Caco-2 (cell line): ENCODE data around the gene REPS1. TPM values are rescaled to one million over a fixed set of nuclear protein-coding genes. Genes with fewer than 3 reads are reported as not detected.

Source experiments
- BruUV-seq: library from RNA; stranded (reverse); fragments of 400-500 nt; replicated peaks from 2 replicates; lab custom pipeline; 2021; lab: Mats Ljungman, UMichigan
- CTCF ChIA-PET: fragments of 300-600 bp; sonication (Branson Sonifier 250); formaldehyde crosslinking; loops from one replicate; lab custom pipeline; 2022; ENCODE audit warnings: antibody characterized with exemption; lab: Charles Lee
- POLR2A ChIA-PET: fragments of 300-600 bp; sonication (Branson Sonifier 250); formaldehyde crosslinking; loops from one replicate; lab custom pipeline; 2022; ENCODE audit warnings: antibody characterized with exemption; lab: Charles Lee
- DNase-seq, 2 experiments: peaks; one replicate each; pipeline versions ENCODE4 v3.0.0 to v3.0.0-alpha.2; 2020 to 2022
- H3K27me3 ChIP-seq: replicated peaks from 2 replicates; pipeline ENCODE4 v1.6.0; 2011; ENCODE audit warnings: low read length; ENCODE audit not compliant: control insufficient read depth, insufficient read depth
- H3K36me3 ChIP-seq: 2 replicates; pipeline ENCODE4 v1.5.1; 2011; ENCODE audit warnings: low read length; ENCODE audit not compliant: control insufficient read depth, insufficient read depth
- H3K4me1 ChIP-seq: fragments of 250-450 bp; sonication (Bioruptor Pico); 2 replicates; pipeline ENCODE4 v1.5.1; 2020; ENCODE audit warnings: mild to moderate bottlenecking
- H3K4me3 ChIP-seq: 2 replicates; pipeline ENCODE4 v1.5.1; 2011; ENCODE audit warnings: low read depth, mild to moderate bottlenecking, control low read depth, low read length
- H3K9me3 ChIP-seq: fragments of 250-450 bp; sonication (Bioruptor Pico); 2 replicates; pipeline ENCODE4 v1.5.1; 2020; ENCODE audit warnings: mild to moderate bottlenecking, moderate library complexity
- H3K27ac Mint-ChIP-seq: one replicate; pipeline ENCODE4 v1.8.0; 2022; ENCODE audit warnings: mixed read lengths; ENCODE audit not compliant: unreplicated experiment
- H3K27me3 Mint-ChIP-seq: one replicate; pipeline ENCODE4 v1.8.0; 2022; ENCODE audit warnings: mixed read lengths; ENCODE audit not compliant: insufficient read depth, unreplicated experiment
- H3K36me3 Mint-ChIP-seq: one replicate; pipeline ENCODE4 v1.8.0; 2022; ENCODE audit warnings: mild to moderate bottlenecking, mixed read lengths; ENCODE audit not compliant: insufficient read depth, unreplicated experiment
- H3K4me1 Mint-ChIP-seq: one replicate; pipeline ENCODE4 v1.8.0; 2022; ENCODE audit warnings: low read depth, mixed read lengths; ENCODE audit not compliant: unreplicated experiment
- H3K4me3 Mint-ChIP-seq: one replicate; pipeline ENCODE4 v1.8.0; 2022; ENCODE audit warnings: mild to moderate bottlenecking, moderate library complexity, mixed read lengths; ENCODE audit not compliant: unreplicated experiment
- H3K9me3 Mint-ChIP-seq: one replicate; pipeline ENCODE4 v1.8.0; 2022; ENCODE audit warnings: mixed read lengths; ENCODE audit not compliant: unreplicated experiment
- CTCF ChIP-seq, 2 experiments: fragments of 200-600 bp in 1 of 2; IDR thresholded peaks; 1 replicate in 1 of 2; 2 replicates in 1 of 2; pipeline versions ENCODE4 v1.5.1 to v1.8.0; 2011 to 2022; ENCODE audit warnings: antibody characterized with exemption in 1 of 2, control low read depth in 1 of 2, inconsistent platforms in 1 of 2, low read depth in 1 of 2, low read length in 1 of 2, mild to moderate bottlenecking in 1 of 2, moderate library complexity in 1 of 2; ENCODE audit not compliant: insufficient read depth in 1 of 2, severe bottlenecking in 1 of 2, unreplicated experiment in 1 of 2
- intact Hi-C: fragments of 100-400 bp; cut with micrococcal nuclease; formaldehyde crosslinking; loops from one replicate; pipeline ENCODE4 v1.10.0; 2022; ENCODE audit not compliant: unreplicated experiment
- total RNA-seq: library from RNA; stranded (reverse); gene quantifications from 2 replicates; pipeline ENCODE4 v1.2.3, GENCODE V29; 2022

The REPS1 gene
- total RNA-seq, 1 experiment from 2014 or later = 74.1 TPM

GRCh38 chr6:138973466-138974153, 14.4 kb downstream of the REPS1 start:
- Mint-ChIP-seq H3K4me1 (peaks cover 12% of the 10 kb centered on the region), H3K36me3 (peaks cover 5% of the 10 kb centered on the region), H3K27me3 (no peaks in the 10 kb centered on the region), H3K9me3 (no peaks in the 10 kb centered on the region), H3K4me3 (no peak overlapping the region), H3K27ac (no peak overlapping the region)
- H3K4me1 ChIP-seq = peaks cover 3% of the 10 kb centered on the region; the same call in 1 of the 2 replicates
- POLR2A ChIA-PET = no interaction called here
- H3K36me3 ChIP-seq = no peaks in the 10 kb centered on the region
- no peaks in the 10 kb centered on the region for H3K27me3 ChIP-seq
- H3K9me3 ChIP-seq = no peaks in the 10 kb centered on the region
- H3K4me3 ChIP-seq = no peak overlapping the region
- no peak for DNase-seq
- TF ChIP-seq CTCF (IDR thresholded peaks at IDR 0.05; ENCODE audit: insufficient read depth in 1 of 2, low read depth in 1 of 2, low read length in 1 of 2, severe bottlenecking in 1 of 2, unreplicated experiment in 1 of 2) = no peak
- intact Hi-C loops = no loop called here
- CTCF ChIA-PET = no interaction called here
- no TSS peak for BruUV-seq

- Mint-ChIP-seq H3K27me3 (no peaks in the 10 kb centered on the region), H3K4me1 (peaks cover 12% of the 10 kb centered on the region), H3K36me3 (peaks cover 5% of the 10 kb centered on the region), H3K9me3 (no peaks in the 10 kb centered on the region), H3K4me3 (no peak overlapping the region), H3K27ac (no peak overlapping the region)
- Histone ChIP-seq H3K9me3 (no peaks in the 10 kb centered on the region), H3K4me3 (no peak overlapping the region), H3K36me3 (no peaks in the 10 kb centered on the region), H3K27me3 (no peaks in the 10 kb centered on the region), H3K4me1 (peaks cover 3% of the 10 kb centered on the region; the same call in 1 of the 2 replicates)
- TF ChIP-seq CTCF (IDR thresholded peaks at IDR 0.05; ENCODE audit: insufficient read depth in 1 of 2, low read depth in 1 of 2, low read length in 1 of 2, severe bottlenecking in 1 of 2, unreplicated experiment in 1 of 2) = no peak
- BruUV-seq = no TSS peak
- DNase-seq = no peak
- ChIA-PET POLR2A (no interaction called here), CTCF (no interaction called here)
- intact Hi-C loops = no loop called here
Measured at GRCh38 chr6:138972226-138972665, 15.8 kb downstream of the REPS1 start.

GRCh38 chr6:138971601-138972000, 16.5 kb downstream of the REPS1 start:
- Mint-ChIP-seq H3K9me3 (no peaks in the 10 kb centered on the region), H3K36me3 (peaks cover 5% of the 10 kb centered on the region), H3K4me1 (peaks cover 12% of the 10 kb centered on the region), H3K27ac (no peak overlapping the region), H3K27me3 (no peaks in the 10 kb centered on the region), H3K4me3 (no peak overlapping the region)
- peaks cover 3% of the 10 kb centered on the region; the same call in 1 of the 2 replicates for H3K4me1 ChIP-seq
- ChIA-PET POLR2A (no interaction called here), CTCF (no interaction called here)
- H3K36me3 ChIP-seq = no peaks in the 10 kb centered on the region
- intact Hi-C loops = no loop called here
- no peaks in the 10 kb centered on the region for H3K9me3 ChIP-seq
- no peak for DNase-seq
- no peaks in the 10 kb centered on the region for H3K27me3 ChIP-seq
- H3K4me3 ChIP-seq = no peak overlapping the region
- no TSS peak for BruUV-seq
- TF ChIP-seq CTCF (IDR thresholded peaks at IDR 0.05; ENCODE audit: insufficient read depth in 1 of 2, low read depth in 1 of 2, low read length in 1 of 2, severe bottlenecking in 1 of 2, unreplicated experiment in 1 of 2) = no peak
